Caco-2 (cell line): ENCODE results near the gene CAPN8. TPM values are rescaled to one million over a fixed set of nuclear protein-coding genes. Genes with fewer than 3 reads are reported as not detected.

Source experiments
- BruUV-seq: library from RNA; stranded (reverse); fragments of 400-500 nt; replicated peaks from 2 replicates; lab custom pipeline; 2021; lab: Mats Ljungman, UMichigan
- CTCF ChIA-PET: fragments of 300-600 bp; sonication (Branson Sonifier 250); formaldehyde crosslinking; loops from one replicate; lab custom pipeline; 2022; ENCODE audit warnings: antibody characterized with exemption; lab: Charles Lee
- POLR2A ChIA-PET: fragments of 300-600 bp; sonication (Branson Sonifier 250); formaldehyde crosslinking; loops from one replicate; lab custom pipeline; 2022; ENCODE audit warnings: antibody characterized with exemption; lab: Charles Lee
- DNase-seq, 2 experiments: peaks; one replicate each; pipeline versions ENCODE4 v3.0.0 to v3.0.0-alpha.2; 2020 to 2022
- H3K27me3 ChIP-seq: replicated peaks from 2 replicates; pipeline ENCODE4 v1.6.0; 2011; ENCODE audit warnings: low read length; ENCODE audit not compliant: control insufficient read depth, insufficient read depth
- H3K36me3 ChIP-seq: 2 replicates; pipeline ENCODE4 v1.5.1; 2011; ENCODE audit warnings: low read length; ENCODE audit not compliant: control insufficient read depth, insufficient read depth
- H3K4me1 ChIP-seq: fragments of 250-450 bp; sonication (Bioruptor Pico); 2 replicates; pipeline ENCODE4 v1.5.1; 2020; ENCODE audit warnings: mild to moderate bottlenecking
- H3K4me3 ChIP-seq: 2 replicates; pipeline ENCODE4 v1.5.1; 2011; ENCODE audit warnings: low read depth, mild to moderate bottlenecking, control low read depth, low read length
- H3K9me3 ChIP-seq: fragments of 250-450 bp; sonication (Bioruptor Pico); 2 replicates; pipeline ENCODE4 v1.5.1; 2020; ENCODE audit warnings: mild to moderate bottlenecking, moderate library complexity
- H3K27ac Mint-ChIP-seq: one replicate; pipeline ENCODE4 v1.8.0; 2022; ENCODE audit warnings: mixed read lengths; ENCODE audit not compliant: unreplicated experiment
- H3K27me3 Mint-ChIP-seq: one replicate; pipeline ENCODE4 v1.8.0; 2022; ENCODE audit warnings: mixed read lengths; ENCODE audit not compliant: insufficient read depth, unreplicated experiment
- H3K36me3 Mint-ChIP-seq: one replicate; pipeline ENCODE4 v1.8.0; 2022; ENCODE audit warnings: mild to moderate bottlenecking, mixed read lengths; ENCODE audit not compliant: insufficient read depth, unreplicated experiment
- H3K4me1 Mint-ChIP-seq: one replicate; pipeline ENCODE4 v1.8.0; 2022; ENCODE audit warnings: low read depth, mixed read lengths; ENCODE audit not compliant: unreplicated experiment
- H3K4me3 Mint-ChIP-seq: one replicate; pipeline ENCODE4 v1.8.0; 2022; ENCODE audit warnings: mild to moderate bottlenecking, moderate library complexity, mixed read lengths; ENCODE audit not compliant: unreplicated experiment
- H3K9me3 Mint-ChIP-seq: one replicate; pipeline ENCODE4 v1.8.0; 2022; ENCODE audit warnings: mixed read lengths; ENCODE audit not compliant: unreplicated experiment
- CTCF ChIP-seq, 2 experiments: fragments of 200-600 bp in 1 of 2; IDR thresholded peaks; 1 replicate in 1 of 2; 2 replicates in 1 of 2; pipeline versions ENCODE4 v1.5.1 to v1.8.0; 2011 to 2022; ENCODE audit warnings: antibody characterized with exemption in 1 of 2, control low read depth in 1 of 2, inconsistent platforms in 1 of 2, low read depth in 1 of 2, low read length in 1 of 2, mild to moderate bottlenecking in 1 of 2, moderate library complexity in 1 of 2; ENCODE audit not compliant: insufficient read depth in 1 of 2, severe bottlenecking in 1 of 2, unreplicated experiment in 1 of 2
- intact Hi-C: fragments of 100-400 bp; cut with micrococcal nuclease; formaldehyde crosslinking; loops from one replicate; pipeline ENCODE4 v1.10.0; 2022; ENCODE audit not compliant: unreplicated experiment
- total RNA-seq: library from RNA; stranded (reverse); gene quantifications from 2 replicates; pipeline ENCODE4 v1.2.3, GENCODE V29; 2022

Gene CAPN8
- total RNA-seq, 1 experiment from 2014 or later, result 4.1 TPM

GRCh38 chr1:223712194-223712849, 46.8 kb upstream of the CAPN8 start, which contains the start of gene CAPN2:
TSS of gene CAPN2 (plus strand) at chr1:223712539. CDS start at chr1:223712641, 102 bp downstream.
- H3K9me3 Mint-ChIP-seq, result no peaks in the 10 kb centered on the region
- Histone ChIP-seq H3K4me1 (peaks cover 82% of the 10 kb centered on the region), H3K9me3 (no peaks in the 10 kb centered on the region), H3K4me3 (peak within 1 kb of the TSS; percentile 97), H3K36me3 (peaks cover 4% of the 10 kb centered on the region), H3K27me3 (no peaks in the 10 kb centered on the region)
- ChIA-PET CTCF (interaction anchor here (1.3 to 1.9 kb wide), 3 partner anchors 37 to 64 kb away, joined by 3 to 7 read pairs (median 5); no protein-coding TSS in a partner anchor), POLR2A (interaction anchor here (1.0 to 1.6 kb wide), 2 partner anchors 11 to 37 kb away, joined by 4 to 5 read pairs; no protein-coding TSS in a partner anchor)
- DNase-seq, result peak; percentile 69 to 91
- intact Hi-C loops, result loop anchor here (5.0 kb wide), 2 partner anchors 135 to 280 kb away; partner anchors contain the start of gene TP53BP2
- no TSS peak for BruUV-seq
- H3K27me3 Mint-ChIP-seq, result no peaks in the 10 kb centered on the region
- peaks cover 22% of the 10 kb centered on the region for H3K36me3 Mint-ChIP-seq
- peaks cover 54% of the 10 kb centered on the region for H3K4me1 Mint-ChIP-seq
- peak; percentile 45 to 63 for TF ChIP-seq CTCF (IDR thresholded peaks at IDR 0.05; ENCODE audit: insufficient read depth in 1 of 2, low read depth in 1 of 2, low read length in 1 of 2, severe bottlenecking in 1 of 2, unreplicated experiment in 1 of 2)
- peak within 1 kb of the TSS; percentile 14 for H3K27ac Mint-ChIP-seq
- peak within 1 kb of the TSS; percentile 73 for H3K4me3 Mint-ChIP-seq

- POLR2A ChIA-PET, result interaction anchor here (1.0 kb wide), 1 partner anchor 38 kb away, joined by 5 read pairs; no protein-coding TSS in a partner anchor
- no peaks in the 10 kb centered on the region for H3K9me3 ChIP-seq
- Mint-ChIP-seq H3K4me3 (peak overlapping the region; percentile 73), H3K27me3 (no peaks in the 10 kb centered on the region), H3K4me1 (peaks cover 53% of the 10 kb centered on the region), H3K36me3 (peaks cover 21% of the 10 kb centered on the region), H3K9me3 (no peaks in the 10 kb centered on the region), H3K27ac (no peak overlapping the region)
- no peaks in the 10 kb centered on the region for H3K27me3 ChIP-seq
- peaks cover 4% of the 10 kb centered on the region for H3K36me3 ChIP-seq
- intact Hi-C loops, result loop anchor here (2.0 to 5.0 kb wide), 3 partner anchors 136 to 501 kb away; partner anchors contain the start of gene TP53BP2
- peak overlapping the region; percentile 97 for H3K4me3 ChIP-seq
- no peak for TF ChIP-seq CTCF (IDR thresholded peaks at IDR 0.05; ENCODE audit: insufficient read depth in 1 of 2, low read depth in 1 of 2, low read length in 1 of 2, severe bottlenecking in 1 of 2, unreplicated experiment in 1 of 2)
- DNase-seq, result no peak
- CTCF ChIA-PET, result interaction anchor here (1.3 to 1.9 kb wide), 3 partner anchors 37 to 65 kb away, joined by 3 to 7 read pairs (median 5); no protein-coding TSS in a partner anchor
- no TSS peak for BruUV-seq
- peaks cover 82% of the 10 kb centered on the region for H3K4me1 ChIP-seq
Measured at GRCh38 chr1:223711747-223712193, 46.3 kb upstream of the CAPN8 start.

- ChIA-PET POLR2A (interaction anchor here (1.3 kb wide), 2 partner anchors 8 to 10 kb away, joined by 4 to 5 read pairs; no protein-coding TSS in a partner anchor), CTCF (interaction anchor here (0.6 kb wide), 1 partner anchor 574 kb away, joined by 4 read pairs; no protein-coding TSS in a partner anchor)
- intact Hi-C loops, result loop anchor here (2.0 to 5.0 kb wide), 3 partner anchors 136 to 502 kb away; partner anchors contain the start of gene TP53BP2
- no TSS peak for BruUV-seq
- H3K4me1 Mint-ChIP-seq, result peaks cover 53% of the 10 kb centered on the region
- Histone ChIP-seq H3K4me3 (no peak overlapping the region), H3K9me3 (no peaks in the 10 kb centered on the region), H3K4me1 (peaks cover 82% of the 10 kb centered on the region), H3K36me3 (peaks cover under 1% of the 10 kb centered on the region), H3K27me3 (no peaks in the 10 kb centered on the region)
- H3K27ac Mint-ChIP-seq, result no peak overlapping the region
- peaks cover 21% of the 10 kb centered on the region for H3K36me3 Mint-ChIP-seq
- no peaks in the 10 kb centered on the region for H3K27me3 Mint-ChIP-seq
- H3K9me3 Mint-ChIP-seq, result no peaks in the 10 kb centered on the region
- TF ChIP-seq CTCF (IDR thresholded peaks at IDR 0.05; ENCODE audit: insufficient read depth in 1 of 2, low read depth in 1 of 2, low read length in 1 of 2, severe bottlenecking in 1 of 2, unreplicated experiment in 1 of 2), result no peak
- DNase-seq, result no peak
- H3K4me3 Mint-ChIP-seq, result peak overlapping the region; percentile 73
Measured at GRCh38 chr1:223711173-223711572, 45.7 kb upstream of the CAPN8 start.
